ENCODE results near the gene TMPRSS9.
A peak's percentile ranks its signal among the peaks of the same experiment; 100 is the strongest.
"Not testable (repeated sequence)": the region's sequence is repeated elsewhere in the genome, so short reads cannot be mapped to it uniquely, and the experiment has no call there.

The TMPRSS9 gene

DNA sequence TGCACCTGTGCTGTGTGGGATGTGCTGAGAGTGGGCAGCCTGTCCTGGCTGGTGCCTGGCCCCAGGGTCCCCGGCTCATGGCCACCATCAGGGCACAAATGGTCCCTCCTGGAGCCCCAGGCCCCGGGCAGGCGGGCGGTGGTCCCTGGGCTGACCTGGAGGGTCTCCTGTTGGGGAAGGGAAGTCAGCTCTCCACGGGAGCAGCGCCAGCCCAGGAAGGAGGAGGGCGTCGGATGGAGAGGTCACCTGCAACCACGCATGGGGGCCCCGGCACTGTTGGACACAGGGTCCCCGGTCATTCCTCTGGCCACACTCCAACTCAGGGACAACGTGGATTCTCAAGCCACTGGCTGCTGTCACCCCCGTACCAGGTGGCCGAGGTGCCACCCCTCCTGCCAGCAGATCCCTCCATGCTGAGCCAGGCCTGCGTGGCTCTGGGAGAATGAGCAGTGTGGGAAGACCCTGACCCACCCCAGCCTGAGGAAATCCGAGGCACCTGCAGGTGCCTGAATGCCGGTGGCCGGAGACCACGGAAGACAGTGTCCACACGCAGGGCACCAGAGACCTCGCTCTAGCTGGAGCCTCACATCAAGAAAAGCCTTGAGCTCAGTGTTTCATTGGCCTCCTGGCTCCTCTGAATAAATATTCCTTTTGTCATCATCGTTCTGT lies 83.2 kb downstream of the TMPRSS9 start:
- FAIRE-seq = no peak

DNA sequence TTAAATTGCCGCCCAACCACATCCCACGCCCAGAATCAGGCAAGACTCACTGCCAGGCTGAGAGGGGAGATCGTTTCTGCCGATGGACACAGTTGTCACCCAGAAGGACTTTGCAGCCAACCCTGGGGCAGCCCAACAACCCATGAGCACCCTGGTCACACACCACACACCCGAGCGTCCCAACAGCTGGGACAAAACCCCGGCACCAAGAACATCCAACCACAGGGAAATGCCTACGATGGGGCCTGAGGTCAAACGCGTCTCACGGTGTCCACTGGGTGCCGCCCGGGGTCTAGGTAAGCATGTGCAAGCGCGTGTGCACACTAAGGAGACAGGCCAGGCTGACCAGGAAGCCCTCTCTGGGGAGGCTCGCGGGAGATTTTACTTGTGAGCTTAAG lies 83.7 kb downstream of the TMPRSS9 start:
- FAIRE-seq = no peak

DNA sequence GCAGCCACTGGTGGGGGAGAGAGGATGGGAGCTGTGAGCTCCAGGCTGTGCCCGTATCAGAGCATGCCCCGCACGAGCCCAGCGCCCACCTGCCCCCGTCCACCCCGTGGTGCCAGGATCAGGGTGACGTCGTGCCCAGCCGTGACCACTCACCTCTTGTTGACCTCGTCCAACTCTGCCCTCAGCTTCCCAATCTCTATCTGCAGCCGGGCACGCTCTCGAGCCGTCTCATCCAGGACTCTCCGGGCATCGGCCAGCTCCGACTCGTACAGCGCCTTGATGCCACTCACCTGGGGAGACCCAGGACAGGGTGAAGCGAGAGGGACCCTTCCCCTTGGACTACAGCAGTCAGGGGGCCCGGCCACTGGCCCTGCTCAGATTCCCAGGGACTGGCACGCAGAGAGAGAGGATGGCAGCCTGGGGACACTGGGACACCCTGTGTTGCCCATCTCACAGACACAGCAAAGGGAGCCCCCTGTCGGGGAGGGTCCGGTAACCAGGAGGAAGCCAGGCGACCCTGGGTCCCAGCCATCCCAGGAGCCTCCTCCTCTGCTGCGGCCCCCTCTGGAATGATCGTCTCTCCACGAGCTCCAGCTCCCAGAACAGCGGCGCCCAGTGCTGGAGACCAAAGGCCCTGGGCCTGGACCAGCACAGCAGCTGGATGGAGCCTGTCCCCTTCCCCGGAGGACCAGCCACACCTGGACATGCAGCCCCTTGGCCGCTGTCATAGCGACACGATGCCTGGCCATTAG lies 84.4 kb downstream of the TMPRSS9 start:
- FAIRE-seq = no peak

DNA sequence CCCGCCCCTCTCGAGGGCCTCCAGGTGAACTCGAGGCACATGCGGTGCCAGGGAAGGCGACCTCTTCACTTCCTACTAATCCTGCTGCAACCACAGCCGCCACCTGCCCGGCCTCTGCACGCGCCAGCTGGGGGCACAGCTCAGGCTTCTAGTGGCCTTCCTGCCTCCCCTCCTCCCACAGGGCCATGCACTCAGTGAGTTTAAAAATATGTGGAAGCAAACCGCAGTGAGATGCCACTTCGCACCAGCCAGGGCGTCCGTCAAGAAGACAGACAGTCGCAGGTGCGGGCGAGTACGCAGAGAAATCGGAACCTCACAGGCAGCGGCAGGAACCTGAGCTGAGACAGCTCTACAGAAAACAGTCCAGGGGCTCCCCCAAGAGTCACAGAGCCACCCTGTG lies 86.3 kb downstream of the TMPRSS9 start:
- FAIRE-seq = no peak

DNA sequence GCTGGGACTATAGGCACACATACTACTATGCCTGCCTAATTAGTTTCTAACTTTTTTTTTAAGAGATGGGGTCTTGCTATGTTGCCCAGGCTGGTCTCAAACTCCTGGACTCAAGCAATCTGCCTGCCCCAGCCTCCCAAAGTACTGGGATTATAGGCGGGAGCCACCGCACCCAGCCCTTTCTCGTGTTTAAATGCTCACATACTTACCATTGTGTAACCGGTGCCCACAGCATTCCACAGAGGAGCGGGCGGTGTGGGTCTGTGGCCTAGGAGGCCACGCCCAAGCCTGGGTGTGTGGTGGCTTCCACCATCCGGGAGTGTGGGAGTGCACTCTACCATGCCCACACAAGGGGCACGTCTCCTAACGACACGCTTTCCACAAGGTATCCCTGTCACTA lies 89.0 kb downstream of the TMPRSS9 start:
- no peak for FAIRE-seq

DNA sequence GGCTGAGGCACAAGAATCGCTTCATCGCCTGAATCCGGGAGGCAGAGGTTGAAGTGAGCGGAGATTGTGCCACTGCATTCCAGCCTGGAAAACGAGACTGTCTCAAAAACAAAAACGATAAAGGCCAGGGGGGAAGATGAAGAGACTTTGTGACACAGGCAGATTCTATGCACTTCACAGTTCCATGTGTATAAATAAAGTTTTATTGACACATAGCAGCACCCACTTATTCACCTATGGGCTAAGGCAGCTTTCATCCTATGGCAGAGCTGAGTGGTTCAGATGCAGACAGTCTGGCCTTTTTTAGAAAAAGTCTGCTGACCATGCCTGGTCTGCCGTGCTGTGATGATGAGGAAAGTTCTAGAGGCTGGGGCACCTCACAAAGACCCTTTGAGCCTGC lies 91.1 kb downstream of the TMPRSS9 start:
- no peak for FAIRE-seq

DNA sequence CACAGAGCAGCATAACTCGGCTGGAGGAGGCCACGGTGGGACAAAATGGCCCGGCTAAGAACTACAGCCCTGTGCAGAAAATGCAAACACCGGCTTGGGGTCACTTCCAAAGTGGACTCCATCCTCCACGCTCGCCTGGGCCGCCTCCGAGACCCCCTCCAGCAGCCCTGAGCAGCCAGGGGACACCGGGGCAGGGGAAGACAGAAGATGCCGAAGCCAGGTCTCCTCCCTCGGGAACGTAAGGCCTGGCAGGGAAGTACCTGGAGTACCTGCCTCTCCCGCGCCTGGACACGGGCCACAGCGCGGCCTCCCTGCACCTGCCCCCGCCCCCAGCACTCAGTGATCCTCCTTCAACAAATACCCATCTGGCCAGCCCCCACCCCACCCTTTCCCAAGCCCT lies 91.7 kb downstream of the TMPRSS9 start:
- FAIRE-seq = no peak

DNA sequence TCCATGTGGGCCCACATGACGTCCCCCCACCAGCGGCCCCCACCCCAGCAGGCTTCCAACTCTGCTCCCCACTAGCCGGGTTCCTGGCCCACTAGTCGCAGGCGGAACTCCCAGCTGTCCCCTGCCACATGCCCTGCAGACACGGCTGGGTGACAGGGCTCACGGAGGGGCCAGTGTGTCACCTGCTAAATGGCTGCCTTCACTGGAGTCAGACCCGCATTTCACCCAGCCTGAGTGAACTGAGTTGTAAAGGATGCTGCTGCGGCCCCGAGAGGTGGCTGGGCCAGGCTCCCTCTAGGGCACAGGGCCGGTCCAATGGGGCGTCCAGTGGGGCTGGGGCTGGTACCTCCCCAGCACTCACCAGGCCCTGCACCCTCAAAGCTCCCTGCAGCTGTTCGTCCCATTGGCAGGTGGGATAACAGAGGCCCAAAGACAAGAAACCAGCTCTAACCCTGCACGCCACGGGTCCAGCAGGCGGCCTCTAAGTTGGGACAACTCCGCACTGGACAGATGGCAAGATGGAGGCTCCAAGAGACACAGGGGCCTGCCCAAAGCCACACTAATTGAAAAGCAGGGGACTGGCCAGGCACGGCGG lies 93.5 kb downstream of the TMPRSS9 start:
- FAIRE-seq = no peak

DNA sequence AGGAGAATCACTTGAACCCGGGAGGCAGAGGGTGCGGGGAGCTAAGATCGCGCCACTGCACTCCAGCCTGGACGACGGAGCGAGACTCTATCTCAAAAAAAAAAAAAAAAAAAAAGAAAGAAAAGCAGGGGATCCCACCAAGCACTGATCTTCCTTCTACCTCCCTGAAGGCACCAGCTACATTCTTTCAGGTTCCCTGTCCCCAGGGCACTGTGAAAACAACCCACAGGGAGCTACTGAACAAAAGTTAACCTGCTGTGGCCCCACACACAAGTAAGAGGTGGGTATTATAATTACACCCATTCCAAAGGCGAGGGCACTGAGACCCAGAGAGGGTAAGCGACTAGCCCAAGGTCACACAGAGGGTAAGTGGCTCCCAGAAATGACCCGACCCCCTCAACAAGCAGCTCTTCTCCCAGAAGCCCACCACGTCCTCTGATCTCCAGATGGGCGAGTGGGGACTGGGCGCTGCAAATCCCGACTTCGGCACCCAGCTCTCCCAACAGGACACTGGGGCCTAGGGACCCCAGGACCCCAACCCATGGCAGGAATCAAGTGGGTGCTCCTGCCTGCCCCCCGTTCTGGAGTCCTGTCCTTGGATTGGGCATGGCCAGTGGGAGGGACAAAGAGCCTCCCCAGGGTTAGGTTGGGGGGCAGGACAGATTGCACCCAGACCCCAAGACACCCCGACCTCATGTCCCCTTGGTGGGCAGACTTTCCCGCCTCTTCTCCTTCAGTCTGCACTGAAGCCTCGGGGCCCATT lies 94.3 kb downstream of the TMPRSS9 start:
- FAIRE-seq = no peak

DNA sequence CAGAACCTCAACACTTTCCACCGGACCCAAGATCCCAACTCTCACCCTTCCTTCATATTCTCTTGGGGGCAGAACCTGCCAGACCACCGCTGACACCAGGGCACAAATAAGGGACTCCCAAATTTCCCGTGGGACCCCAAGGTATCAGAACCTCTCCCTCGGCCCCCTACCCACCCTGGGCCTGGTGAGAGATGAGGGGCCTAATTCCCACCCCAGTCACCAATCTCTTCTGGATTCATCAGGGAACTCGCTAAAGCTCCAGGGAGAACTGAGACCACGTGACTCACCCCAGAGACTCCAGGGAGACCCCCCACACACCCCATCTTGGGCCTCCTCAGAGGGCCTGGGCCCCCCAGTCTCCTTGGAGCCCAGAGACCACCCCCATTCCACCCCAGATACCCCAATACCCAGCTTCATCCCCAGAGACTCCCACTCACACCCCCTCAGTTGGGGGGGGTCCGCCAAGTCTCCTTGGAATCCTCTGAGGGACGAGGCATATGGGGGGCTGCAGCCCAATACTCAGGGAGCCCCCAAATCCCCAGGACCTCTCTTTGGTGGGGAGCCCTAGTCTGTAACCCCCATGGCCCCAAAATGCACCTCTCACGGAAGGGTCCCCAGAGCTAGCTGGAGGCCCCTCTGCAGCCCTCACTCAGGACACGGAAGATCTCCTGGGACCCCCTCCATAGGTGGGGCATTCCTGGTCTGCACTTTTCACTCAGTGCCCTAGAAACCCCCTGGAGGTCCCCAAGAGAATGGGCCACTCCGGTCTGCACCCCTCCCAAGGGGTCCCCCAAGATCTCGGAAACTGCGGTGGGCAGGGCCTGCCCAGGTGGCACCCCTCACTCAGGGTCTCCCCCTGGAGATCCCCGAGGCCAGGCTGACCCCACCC lies 95.1 kb downstream of the TMPRSS9 start:
- FAIRE-seq = no peak

DNA sequence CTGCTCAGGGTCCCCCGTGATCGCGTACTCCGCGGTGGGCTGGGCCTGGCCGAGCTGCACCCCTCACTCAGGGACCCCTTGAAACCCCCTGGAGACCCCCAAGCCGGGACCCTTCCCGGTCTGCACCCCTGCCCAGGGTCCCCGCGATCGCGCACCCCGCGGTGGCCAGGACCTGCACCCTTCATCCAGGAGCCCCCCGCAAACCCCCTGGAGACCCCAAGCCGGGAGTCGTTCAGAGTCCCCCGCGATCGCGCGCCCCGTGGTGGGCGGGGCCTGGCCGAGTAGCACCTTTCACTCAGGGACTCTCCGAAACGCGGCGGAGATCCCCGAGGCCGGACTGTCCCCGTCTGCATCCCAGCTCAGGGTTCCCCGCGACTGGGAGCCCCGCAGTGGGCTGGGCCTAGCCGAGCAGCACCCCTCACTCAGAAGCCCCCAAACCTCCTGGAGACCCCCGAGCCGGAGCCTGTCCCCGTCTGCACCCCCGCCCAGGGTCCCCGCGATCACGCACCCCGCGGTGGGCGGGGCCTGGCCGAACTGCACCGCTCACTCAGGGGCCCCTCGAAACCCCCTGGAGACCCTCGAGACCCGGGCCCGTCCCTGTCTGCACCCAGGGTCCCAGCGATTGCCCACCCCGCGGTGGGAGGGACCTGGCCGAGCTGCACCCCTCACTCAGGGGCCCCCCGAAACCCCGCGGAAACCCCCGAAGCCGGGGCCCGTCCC lies 95.9 kb downstream of the TMPRSS9 start:
- FAIRE-seq = no peak

DNA sequence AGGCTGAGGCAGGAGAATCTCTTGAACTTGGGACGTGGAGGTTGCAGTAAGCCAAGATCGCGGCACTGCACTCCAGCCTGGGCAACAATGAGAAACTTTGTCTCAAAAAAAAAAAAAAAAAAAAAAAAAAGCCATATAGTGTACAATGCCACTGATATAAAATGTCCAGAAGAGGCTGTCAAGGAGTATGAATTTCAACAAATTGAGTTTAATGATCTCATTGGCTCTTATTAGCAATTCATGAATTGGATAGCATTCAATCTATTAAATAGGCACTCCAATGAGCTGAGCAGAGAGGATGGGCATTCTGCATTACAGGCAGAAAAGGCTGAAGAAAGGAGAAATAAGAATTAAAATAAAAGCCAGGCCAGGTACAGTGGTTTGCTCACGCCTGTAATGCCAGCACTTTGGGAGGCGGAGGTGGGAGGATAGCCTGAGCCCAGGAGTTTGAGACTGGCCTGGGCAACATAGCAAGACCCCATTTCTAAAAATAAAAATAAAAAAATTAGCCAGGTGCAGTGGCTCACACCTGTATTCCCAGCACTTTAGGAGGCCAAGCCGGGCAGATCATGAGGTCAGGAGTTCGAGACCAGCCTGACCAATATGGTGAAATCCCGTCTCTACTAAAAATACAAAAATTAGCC lies 97.5 kb downstream of the TMPRSS9 start:
- FAIRE-seq = no peak

DNA sequence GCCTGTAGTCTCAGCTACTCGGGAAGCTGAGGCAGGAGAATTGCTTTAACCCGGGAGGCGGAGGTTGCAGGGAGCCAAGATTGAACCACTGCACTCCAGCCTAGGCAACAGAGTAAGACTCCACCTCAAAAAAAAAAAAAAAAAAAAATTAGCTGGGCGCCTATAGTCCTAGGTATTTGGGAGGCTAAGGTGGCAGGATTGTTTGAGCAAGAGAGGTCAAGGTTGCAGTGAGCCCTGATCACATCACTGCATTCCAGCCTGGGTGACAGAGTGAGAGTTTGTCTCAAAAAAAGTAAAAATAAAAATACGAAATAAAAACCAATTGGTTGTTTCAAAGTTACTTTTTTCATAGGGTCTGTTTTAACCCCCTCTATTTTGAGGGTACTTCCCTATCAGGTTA lies 98.0 kb downstream of the TMPRSS9 start:
- no peak for FAIRE-seq

DNA sequence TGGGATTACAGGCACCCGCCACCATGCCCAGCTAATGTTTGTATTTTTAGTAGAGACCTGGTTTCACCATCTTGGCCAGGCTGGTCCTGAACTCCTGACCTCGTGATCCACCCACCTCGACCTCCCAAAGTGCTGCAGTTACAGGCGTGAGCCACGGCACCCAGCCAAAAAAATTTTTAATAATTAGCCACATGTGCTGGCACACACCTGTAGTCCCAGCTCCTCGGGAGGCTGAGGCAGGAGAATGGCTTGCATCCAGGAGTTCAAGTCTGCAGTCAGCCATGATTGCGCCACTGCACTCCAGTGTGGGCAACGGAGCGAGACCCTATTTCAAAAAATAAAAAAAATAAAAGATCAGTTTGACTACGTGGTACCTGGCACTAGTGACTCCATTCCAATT lies 98.7 kb downstream of the TMPRSS9 start:
- FAIRE-seq = not testable (repeated sequence)

DNA sequence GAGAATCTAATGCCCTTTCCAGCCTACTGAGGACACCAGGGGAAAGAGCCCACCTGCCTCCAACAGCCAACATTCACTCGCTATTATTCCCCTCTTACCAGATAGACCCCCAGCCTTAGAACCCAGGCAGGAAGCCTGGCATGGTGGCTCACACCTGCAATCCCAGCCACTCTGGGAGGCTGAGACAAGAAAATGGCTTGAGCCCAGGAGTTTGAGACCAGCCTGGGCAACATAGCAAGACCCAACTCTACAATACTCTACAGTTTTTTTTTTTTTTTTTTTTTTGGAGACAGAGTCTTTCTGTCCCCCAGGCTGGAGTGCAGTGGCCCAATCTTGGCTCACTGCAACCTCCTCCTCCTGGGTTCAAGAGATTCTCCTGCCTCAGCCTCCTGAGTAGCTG lies 100.2 kb downstream of the TMPRSS9 start:
- FAIRE-seq = no peak

DNA sequence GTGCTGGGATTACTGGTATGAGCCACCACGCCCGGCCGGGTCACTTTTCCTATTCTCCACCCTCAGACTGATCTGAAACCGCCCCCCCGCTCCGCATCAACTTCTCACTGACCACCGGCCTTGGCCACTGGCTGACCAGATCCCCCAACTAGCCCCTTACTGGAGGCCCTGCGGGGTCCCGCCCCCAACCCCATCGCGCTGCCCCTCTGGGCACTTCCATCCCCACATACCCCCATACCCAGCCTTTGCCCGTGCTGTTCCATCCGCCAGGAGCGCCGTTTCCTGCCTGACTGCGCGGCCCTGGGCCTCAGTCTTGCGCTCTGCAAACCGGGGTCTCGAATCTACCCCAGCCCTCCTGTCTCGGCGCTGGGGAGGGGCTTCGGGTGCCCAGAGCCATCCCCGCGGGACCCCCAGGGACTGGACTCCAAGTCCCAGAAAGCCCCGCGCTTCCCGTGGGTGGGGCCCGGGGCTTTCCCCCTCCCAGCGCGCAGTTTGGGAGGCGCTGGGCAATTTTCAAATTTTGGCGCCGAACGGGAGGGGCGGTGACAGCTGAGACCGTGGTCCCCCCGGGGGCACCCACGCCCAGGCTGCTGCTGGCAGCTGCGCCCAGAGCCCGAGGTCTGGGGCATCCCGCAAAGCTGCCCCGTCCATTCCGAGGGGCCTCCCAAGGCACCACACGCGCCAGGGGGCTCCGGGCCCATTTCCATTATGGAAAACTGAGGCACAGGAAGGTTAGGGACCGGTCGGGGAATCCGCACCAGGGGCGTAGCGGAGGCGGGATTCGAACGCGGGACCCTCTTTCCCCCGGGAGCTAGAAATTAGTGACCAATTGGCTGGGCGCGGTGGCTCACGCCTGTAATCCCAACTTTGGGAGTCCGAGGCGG lies 101.9 kb downstream of the TMPRSS9 start:
- peak; percentile 44 for FAIRE-seq

DNA sequence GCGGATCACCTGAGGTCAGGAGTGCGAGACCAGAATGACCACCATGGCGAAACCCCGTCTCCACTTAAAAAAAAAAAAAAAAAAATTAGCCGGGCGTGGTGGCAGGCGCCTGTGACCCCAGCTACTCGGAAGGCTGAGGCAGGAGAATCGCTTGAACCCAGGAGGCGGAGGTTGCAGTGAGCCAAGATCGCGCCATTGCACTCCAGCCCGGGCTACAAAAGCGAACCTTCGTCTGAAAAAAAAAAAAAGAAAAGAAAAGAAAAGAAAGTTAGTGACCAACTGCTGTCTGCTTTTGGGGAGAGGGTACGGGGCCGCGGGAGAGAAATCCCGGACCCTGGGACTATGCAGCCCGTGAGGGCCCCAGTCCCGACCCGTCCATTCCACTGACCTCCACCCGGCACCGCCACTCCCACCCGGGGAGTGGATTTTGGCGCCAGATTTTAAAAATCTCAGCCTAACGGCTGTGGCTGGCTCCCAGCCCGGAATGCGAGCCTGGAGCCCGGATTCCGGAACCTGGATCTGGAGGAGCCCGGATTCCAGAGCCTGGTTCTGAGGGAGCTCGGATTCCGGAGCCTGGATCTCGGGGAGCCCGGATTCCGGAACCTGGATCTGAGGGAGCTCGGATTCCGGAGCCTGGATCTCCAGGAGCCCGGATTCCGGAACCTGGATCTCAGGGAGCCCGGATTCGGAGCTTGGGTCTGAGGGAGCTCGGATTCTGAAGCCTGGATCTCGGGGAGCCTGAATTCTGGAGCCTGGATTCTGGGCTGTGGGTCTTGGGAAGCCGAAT lies 102.8 kb downstream of the TMPRSS9 start:
- peak; percentile 95 for FAIRE-seq

DNA sequence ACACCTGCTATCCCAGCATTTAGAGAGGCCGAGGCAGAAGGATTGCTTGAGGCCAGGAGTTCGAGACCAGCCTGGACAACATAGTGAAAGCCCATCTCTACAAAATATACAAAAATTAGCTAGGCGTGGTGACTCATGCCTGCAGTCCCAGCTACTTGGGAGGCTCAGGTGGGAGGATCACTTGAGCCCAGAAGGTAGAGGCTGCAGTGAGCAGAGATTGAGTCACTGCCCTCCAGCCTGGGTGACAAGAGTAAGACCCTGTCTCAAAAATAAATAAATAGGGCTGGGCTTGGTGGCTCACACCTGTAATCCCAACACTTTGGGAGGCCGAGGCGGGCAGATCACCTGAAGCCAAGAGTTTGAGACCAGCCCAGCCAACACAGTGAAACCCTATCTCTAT lies 103.6 kb downstream of the TMPRSS9 start:
- FAIRE-seq = not testable (repeated sequence)

DNA sequence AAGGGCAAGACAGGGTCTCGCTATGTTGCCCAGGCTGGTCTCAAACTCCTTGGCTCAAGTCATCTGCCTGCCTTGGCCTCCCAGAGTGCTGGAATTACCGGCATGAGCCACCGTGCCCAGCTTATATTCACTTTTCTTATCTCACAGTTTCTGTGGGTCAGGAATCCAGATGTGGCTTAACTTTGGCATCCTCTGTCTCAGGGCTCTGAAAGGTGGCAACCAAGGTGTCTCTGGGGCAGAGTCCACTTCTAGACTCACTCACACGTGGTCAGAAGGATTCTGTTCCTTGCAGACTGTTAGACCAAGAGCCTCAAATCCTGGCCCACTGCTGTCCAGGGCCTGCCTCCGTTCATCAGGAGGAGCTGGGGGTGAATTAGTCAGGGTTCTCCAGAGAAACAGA lies 104.3 kb downstream of the TMPRSS9 start:
- FAIRE-seq = no peak

Measured in A204.1 (cell line).